ENCODE results near the gene LRFN4.

Gene LRFN4

GRCh38 chr11:66880496-66881450 is 23.9 kb downstream of the LRFN4 start:
- no peak for TF ChIP-seq CTCF (IDR thresholded peaks at IDR 0.05)

DNA sequence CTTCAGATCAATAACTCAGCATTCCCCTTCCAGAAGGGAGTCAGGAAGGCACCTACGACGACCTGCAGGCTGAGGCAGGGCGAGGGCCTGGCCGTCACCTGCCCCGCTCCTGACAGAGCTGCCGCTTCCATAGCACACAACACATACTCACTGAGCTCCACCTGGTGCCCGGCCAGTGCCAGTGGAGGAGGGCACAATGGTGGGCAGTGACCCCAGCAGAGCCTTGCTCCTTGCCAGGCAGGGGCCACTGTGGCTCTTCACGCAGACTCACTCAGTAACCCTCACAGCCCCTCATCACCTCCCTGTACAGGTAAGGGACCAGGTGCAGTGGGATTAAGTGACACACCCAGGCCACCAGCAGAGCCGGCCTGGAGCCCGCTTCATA is 24.6 kb downstream of the LRFN4 start:
- peak; percentile 11; the same call in 1 of the 2 replicates for TF ChIP-seq CTCF (IDR thresholded peaks at IDR 0.05)

- no peak for TF ChIP-seq CTCF (IDR thresholded peaks at IDR 0.05)
These were observed 25.1 kb downstream of the LRFN4 start for GRCh38 chr11:66881927-66882452.

DNA sequence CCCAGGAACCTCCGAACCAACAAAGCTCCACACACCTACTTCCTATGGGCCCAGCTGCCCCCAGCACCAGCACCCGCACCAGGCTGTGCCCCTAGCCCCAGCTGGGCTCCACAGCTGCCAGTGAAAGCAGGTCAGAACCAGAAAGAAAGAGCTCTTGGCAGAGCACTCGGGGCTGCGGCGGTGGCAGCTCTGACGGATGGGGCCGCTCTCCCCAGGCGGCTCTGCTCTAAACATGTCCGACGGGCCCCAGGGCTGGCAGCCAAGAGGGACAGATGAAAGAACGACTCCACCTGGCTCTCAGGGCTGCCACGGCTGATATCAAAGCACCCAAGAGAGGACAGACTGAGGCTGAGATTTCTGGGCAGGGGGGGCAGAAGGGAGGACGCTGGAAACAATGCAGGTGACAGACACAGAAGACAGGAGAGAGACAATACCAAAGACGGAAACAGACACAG is 25.7 kb downstream of the LRFN4 start:
- no peak for TF ChIP-seq CTCF (IDR thresholded peaks at IDR 0.05)

DNA sequence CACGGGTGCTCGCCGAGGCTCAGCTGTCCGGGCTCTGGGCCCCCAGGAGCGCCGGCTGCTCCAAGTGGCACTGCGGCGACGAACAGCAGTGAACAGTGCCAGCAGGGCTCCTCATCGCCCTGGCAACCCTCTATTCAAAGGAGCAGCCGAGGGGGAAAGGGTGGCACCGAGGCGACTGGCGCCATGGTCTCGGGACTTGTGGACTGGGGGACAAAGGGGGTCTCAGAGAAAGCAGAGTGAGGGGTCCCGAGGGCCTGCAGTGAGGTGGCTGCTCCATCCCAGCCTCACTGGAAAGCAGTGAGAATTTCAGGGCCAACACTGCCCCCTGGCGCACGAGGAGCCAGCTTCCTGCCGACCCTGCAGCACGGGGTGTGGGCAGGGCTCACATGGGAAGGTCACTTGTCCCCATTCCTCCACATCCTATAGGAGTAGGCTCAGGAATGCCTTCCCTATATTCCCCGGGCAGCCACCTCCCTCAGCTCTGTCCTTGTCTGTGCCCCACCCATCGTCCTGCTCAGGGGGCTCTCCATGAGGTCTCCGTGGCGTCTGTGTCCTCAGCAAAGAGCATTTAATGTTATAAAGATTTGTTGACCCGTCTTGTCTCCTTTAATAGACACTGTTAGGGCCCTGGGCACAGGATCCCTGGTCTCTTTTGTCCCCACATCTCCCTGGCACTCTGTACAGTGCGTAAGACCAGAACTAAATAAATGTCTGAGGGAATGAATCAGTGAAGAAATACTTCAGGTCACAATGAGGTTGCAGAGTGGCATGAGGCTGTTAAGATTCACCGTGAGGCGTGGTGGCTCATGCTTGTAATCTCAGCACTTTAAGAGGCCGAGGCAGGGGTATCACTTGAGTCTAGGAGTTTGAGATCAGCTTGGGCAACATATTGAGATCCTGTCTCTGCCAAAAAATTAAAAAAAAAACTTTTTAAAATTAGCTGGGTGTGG is 26.4 kb downstream of the LRFN4 start:
- peak; percentile 45 for TF ChIP-seq CTCF (IDR thresholded peaks at IDR 0.05)

DNA sequence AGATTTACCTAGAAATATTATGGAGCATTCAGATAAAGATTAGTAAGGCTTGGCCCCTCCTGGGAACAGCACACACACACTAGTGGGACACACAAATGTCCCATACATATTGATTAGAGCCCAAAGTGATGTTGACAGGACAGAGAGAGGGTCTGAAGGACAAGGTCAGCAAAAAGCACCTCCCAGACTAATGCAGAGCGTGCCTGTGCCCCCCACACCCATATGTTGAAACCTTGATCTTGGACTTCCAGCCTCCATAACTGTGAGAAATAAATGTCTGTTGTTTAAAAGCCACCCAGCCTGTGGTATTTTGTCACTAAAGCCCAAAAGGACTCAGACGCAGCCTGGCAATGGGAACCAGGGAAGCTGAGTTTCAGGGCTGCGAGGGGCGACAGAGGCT is 27.6 kb downstream of the LRFN4 start:
- TF ChIP-seq CTCF (IDR thresholded peaks at IDR 0.05), result no peak

DNA sequence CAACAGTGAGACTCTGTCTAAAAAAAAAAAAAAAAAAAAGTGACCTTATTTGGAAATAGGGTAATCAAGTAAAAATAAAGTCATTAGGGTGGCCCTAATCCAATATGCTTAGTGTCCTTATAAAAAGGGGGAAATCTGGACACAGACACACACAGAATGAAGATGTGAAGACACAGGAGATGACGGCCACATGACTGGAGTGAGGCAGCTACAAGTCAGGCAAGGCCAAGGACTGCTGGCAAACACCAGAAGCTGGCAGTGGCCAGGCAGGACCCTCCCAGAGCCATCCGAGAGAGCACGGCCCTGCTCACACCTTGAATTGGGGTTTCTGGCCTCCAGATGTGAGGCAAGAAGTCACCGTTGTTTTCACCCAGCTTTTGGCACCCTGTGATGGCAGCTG is 28.6 kb downstream of the LRFN4 start:
- TF ChIP-seq CTCF (IDR thresholded peaks at IDR 0.05), result no peak
